HG03025 (cell line): ENCODE data around the gene CPSF4L.
"Not testable (repeated sequence)": the region's sequence is repeated elsewhere in the genome, so short reads cannot be mapped to it uniquely, and the experiment has no call there.

Experiments used
- ATAC-seq: cut with Tn5 transposase; IDR thresholded peaks from one replicate; pipeline ENCODE4 v1.9.1; 2021; ENCODE audit warnings: mild to moderate bottlenecking, moderate library complexity; ENCODE audit not compliant: unreplicated experiment, low FRiP score

CPSF4L gene

GRCh38 chr17:73269791-73270190 is 8.1 kb upstream of the CPSF4L start:
- ATAC-seq, result no peak

DNA sequence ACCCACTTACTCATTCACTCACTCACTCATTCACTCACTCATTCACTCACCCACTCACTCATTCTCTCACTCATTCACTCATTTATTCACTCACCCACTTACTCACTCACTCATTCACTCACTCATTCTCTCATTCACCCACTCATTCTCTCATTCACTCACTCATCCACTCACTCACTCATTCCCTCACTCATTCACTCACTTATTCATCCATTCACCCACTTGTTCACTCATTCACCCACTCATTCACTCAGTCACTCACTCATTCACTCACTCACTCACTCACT is 7.6 kb upstream of the CPSF4L start:
- no peak for ATAC-seq

GRCh38 chr17:73268582-73269328 is 7.1 kb upstream of the CPSF4L start:
- ATAC-seq, result no peak

GRCh38 chr17:73267648-73268537 is 6.2 kb upstream of the CPSF4L start:
- ATAC-seq, result no peak

GRCh38 chr17:73266796-73267195 is 5.1 kb upstream of the CPSF4L start:
- ATAC-seq, result no peak

DNA sequence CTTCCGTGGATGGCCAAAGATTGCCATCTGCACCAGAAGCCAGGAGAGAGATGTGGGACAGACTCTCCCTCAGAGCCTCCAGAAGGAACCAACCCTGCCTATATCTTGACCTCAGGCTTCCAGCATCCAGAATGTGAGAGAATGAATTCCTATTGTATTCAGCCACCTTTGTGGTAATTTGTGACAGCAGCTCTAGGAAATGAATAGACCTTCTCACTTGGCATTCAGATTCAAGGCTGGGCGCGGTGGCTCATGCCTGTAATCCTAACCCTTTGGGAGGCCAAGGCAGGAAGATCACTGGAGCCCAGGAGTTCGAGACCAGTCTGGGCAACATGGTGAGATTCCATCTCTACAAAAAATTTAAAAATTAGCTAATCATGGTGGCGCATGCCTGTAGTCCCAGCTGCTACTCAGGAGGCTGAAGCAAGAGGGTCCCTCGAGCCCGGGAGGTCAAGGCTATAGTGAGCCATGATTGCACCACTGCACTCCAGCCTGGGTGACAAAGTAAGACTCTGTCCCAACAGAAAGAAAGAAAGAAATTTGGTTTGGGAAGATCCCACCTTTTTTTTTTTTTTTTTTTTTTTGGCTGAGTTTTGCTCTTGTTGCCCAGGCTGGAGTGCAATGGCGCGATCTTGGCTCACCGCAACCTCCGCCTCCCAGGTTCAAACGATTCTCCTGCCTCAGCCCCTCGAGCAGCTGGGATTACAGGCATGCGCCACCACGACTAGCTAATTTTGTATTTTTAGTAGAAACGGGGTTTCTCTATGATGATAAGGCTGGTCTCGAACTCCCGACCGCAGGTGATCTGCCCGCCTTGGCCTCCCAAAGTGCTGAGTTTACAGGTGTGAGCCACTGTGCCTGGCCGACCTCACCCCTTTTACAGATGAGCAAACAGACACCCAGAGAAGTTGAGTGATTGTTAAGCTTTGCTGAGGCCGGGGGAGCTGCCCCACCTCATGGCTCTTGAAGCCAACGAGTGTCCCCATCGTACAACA is 4.3 kb upstream of the CPSF4L start:
- ATAC-seq, result no peak

DNA sequence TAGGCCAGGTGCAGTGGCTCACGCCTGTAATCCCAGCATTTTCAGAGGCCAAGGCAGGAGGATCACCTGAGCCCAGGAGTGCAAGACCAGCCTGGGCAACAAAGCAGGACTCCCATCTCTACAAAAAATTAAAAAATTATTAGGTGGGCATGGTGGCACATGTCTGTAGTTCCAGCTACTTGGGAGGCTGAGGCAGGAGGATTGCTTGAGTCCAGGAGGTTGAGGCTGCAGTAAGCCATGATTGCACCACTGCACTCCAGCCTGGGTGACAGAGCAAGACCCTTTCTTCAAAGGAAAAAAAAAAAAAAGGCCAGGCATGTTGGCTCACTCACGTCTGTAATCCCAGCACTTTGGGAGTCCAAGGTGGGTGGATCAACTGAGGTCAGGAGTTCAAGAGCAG is 2.8 kb upstream of the CPSF4L start:
- ATAC-seq, result not testable (repeated sequence)

DNA sequence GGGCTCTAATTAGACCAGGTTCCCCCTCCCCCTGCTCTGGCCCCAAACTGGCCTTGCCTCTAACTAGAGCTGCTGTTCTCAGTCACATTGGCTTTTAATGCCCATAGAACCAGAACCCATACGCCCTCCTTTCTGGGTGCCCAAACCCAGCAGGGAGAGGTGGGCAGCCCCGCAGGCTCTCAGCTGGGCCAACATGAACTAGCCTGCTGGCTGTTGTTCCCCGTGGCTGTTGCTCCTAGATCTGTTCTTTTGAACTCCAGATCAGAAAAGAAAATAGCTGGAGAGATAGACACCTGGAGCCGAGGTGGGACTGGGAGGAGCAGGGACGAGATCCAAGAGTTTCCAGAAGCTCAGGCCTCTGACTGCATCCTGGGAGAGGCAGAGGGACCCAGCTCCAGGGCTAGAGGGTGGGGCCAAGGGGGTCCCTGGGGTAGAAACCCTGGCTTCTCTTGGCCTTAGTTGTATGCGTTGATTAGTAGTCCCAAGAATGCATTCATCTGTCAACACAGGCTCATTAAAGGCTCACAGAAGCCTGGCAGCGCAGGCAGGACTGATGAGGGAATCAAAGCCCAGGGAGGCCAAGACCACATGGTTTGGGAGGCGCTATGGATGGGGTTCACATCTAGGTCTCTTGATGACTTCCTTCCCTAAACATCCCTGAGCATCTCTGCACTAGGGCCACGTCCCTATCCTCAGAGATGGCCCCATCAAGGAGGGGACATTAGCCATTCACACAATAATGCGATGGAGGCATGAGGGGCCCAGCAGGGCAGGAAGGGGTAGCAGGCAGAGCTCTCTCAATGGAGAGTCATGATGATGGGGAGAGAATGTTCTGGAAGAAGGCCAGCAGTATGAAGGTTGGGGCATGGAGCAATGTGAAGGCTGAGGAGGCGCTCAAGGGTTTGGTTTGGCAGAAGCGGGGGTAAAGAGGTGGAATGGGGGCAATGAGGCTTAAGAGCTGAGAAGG is 1.3 kb upstream of the CPSF4L start:
- ATAC-seq, result no peak

GRCh38 chr17:73261952-73262675 is 434 bp upstream of the CPSF4L start:
- no peak for ATAC-seq

- no peak for ATAC-seq
These were observed 4.2 kb downstream of the CPSF4L start for GRCh38 chr17:73257516-73257915.

GRCh38 chr17:73256220-73256619 is 5.5 kb downstream of the CPSF4L start:
- no peak for ATAC-seq

GRCh38 chr17:73255671-73256181 is 6.0 kb downstream of the CPSF4L start:
- no peak for ATAC-seq

GRCh38 chr17:73251871-73252270 is 9.8 kb downstream of the CPSF4L start:
- ATAC-seq, result no peak

GRCh38 chr17:73250851-73251640 is 10.6 kb downstream of the CPSF4L start:
- ATAC-seq, result no peak

DNA sequence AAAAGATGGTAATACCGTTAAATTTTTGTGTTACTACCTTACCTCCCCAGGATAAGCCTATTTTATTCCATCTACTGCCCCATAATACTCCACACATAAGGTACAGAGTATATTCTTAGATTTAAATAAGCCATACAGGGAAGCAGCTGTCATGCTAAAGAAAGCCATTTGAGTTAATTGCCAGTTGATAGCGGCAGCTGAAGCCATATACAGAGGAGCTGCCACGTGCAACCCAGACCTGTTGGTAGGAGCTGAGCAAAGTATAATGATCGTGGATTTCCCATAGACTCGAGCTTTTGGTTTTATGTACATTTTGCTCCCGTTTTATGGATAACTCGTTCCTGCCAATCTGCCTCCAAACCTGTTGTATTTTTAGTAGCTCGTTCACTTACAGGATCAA is 12.0 kb downstream of the CPSF4L start:
- ATAC-seq, result no peak

- no peak for ATAC-seq
These were observed 13.1 kb downstream of the CPSF4L start for GRCh38 chr17:73248532-73248931.

GRCh38 chr17:73247726-73248125 is 14.0 kb downstream of the CPSF4L start:
- ATAC-seq, result no peak

- no peak for ATAC-seq
These were observed 21.1 kb downstream of the CPSF4L start for GRCh38 chr17:73240561-73240960.
